HG02571 (cell line): Measurements from ENCODE around the gene TNS1.

ENCODE experiments used
- ATAC-seq: cut with Tn5 transposase; IDR thresholded peaks from one replicate; pipeline ENCODE4 v1.9.1; 2021; ENCODE audit warnings: mild to moderate bottlenecking, moderate library complexity; ENCODE audit not compliant: unreplicated experiment

Gene TNS1

GRCh38 chr2:217755027-217755745 is 247.6 kb downstream of the TNS1 start:
- ATAC-seq = no peak

- ATAC-seq = no peak
Measured at GRCh38 chr2:217753460-217754200, 249.2 kb downstream of the TNS1 start.

GRCh38 chr2:217752714-217753459 is 249.9 kb downstream of the TNS1 start:
- no peak for ATAC-seq

GRCh38 chr2:217751952-217752351 is 250.8 kb downstream of the TNS1 start:
- ATAC-seq = no peak

GRCh38 chr2:217751192-217751591 is 251.6 kb downstream of the TNS1 start:
- no peak for ATAC-seq
